SK-N-SH (cell line): ENCODE measurements around the gene CREB3L1. TPM values are rescaled to one million over a fixed set of nuclear protein-coding genes. Genes with fewer than 3 reads are reported as not detected.

Experiments used
- CTCF ChIA-PET: fragments of 300-600, 350-600 bp; formaldehyde crosslinking; extraction: SDS; loops from one replicate; lab custom pipeline; 2021; lab: Yijun Ruan, JAX
- POLR2A ChIA-PET: fragments of 350-600 bp; sonication (Branson Sonifier 250); formaldehyde crosslinking; extraction: SDS; loops from one replicate; lab custom pipeline; 2020; ENCODE audit warnings: antibody characterized with exemption, inconsistent platforms; lab: Yijun Ruan, JAX
- DNase-seq: peaks from one replicate; pipeline ENCODE4 v3.0.0; 2012
- H2AFZ ChIP-seq: fragments of 200-600 bp; sonication (generic); 2 replicates; pipeline ENCODE4 v1.8.1; 2016; ENCODE audit warnings: antibody characterized with exemption, mild to moderate bottlenecking, low read depth
- H3F3A ChIP-seq: fragments of 200-600 bp; sonication (generic); replicated peaks from 2 replicates; pipeline ENCODE3; 2016; ENCODE audit warnings: antibody characterized with exemption, mild to moderate bottlenecking; ENCODE audit not compliant: insufficient read depth
- H3K27ac ChIP-seq, 2 experiments: fragments of 200-500 bp in 1 of 2; fragments of 200-600 bp in 1 of 2; sonication (Bioruptor generic) in 1 of 2; sonication (generic), shearing (Covaris generic) in 1 of 2; 2 replicates each; pipeline versions ENCODE4 v1.5.1 to v1.6.1; 2014 to 2016; ENCODE audit warnings: low read depth in 2 of 2, inconsistent platforms in 1 of 2, low read length in 1 of 2, mild to moderate bottlenecking in 1 of 2, mixed read lengths in 1 of 2
- H3K27me3 ChIP-seq: fragments of 200-600 bp; sonication (generic), shearing (Covaris generic); 2 replicates; pipeline ENCODE4 v1.6.1; 2016; ENCODE audit warnings: mixed run types; ENCODE audit not compliant: insufficient read depth
- H3K36me3 ChIP-seq, 2 experiments: fragments of 200-500 bp in 1 of 2; fragments of 200-600 bp in 1 of 2; sonication (Bioruptor generic) in 1 of 2; sonication (generic) in 1 of 2; replicated peaks in 1 of 2; 2 replicates each; pipeline versions ENCODE3 to v1.5.1; 2014 to 2016; ENCODE audit warnings: low read length in 1 of 2, mild to moderate bottlenecking in 1 of 2; ENCODE audit not compliant: insufficient read depth in 2 of 2, control insufficient read depth in 1 of 2
- H3K4me1 ChIP-seq, 2 experiments: fragments of 200-500 bp in 1 of 2; fragments of 200-600 bp in 1 of 2; sonication (Bioruptor generic) in 1 of 2; sonication (generic), shearing (Covaris generic) in 1 of 2; 2 replicates each; pipeline versions ENCODE4 v1.5.1 to v1.6.1; 2014 to 2016; ENCODE audit warnings: low read depth in 1 of 2, low read length in 1 of 2, mixed run types in 1 of 2; ENCODE audit not compliant: insufficient read depth in 2 of 2, control insufficient read depth in 1 of 2
- H3K4me2 ChIP-seq: fragments of 200-600 bp; sonication (generic), shearing (Covaris generic); 2 replicates; pipeline ENCODE4 v1.6.1; 2017; ENCODE audit warnings: mixed run types
- H3K4me3 ChIP-seq, 2 experiments: fragments of 200-500 bp in 1 of 2; fragments of 200-600 bp in 1 of 2; sonication (Bioruptor generic) in 1 of 2; sonication (generic), shearing (Covaris generic) in 1 of 2; 2 replicates each; pipeline versions ENCODE4 v1.5.1 to v1.8.1; 2014 to 2016; ENCODE audit warnings: low read depth in 2 of 2, inconsistent platforms in 1 of 2, low read length in 1 of 2, mild to moderate bottlenecking in 1 of 2, mixed read lengths in 1 of 2, moderate library complexity in 1 of 2
- H3K79me2 ChIP-seq: fragments of 200-600 bp; sonication (generic); 2 replicates; pipeline ENCODE4 v1.8.1; 2017; ENCODE audit warnings: mild to moderate bottlenecking; ENCODE audit not compliant: insufficient read depth
- H3K9ac ChIP-seq: fragments of 200-600 bp; sonication (generic); 2 replicates; pipeline ENCODE4 v1.6.1; 2017; ENCODE audit warnings: mixed run types
- H3K9me2 ChIP-seq: fragments of 200-600 bp; sonication (generic); 2 replicates; pipeline ENCODE4 v1.6.1; 2017; ENCODE audit warnings: mixed run types
- H3K9me3 ChIP-seq: fragments of 200-600 bp; sonication (generic); 2 replicates; pipeline ENCODE4 v1.6.1; 2017; ENCODE audit warnings: mixed run types, mild to moderate bottlenecking, moderate library complexity
- H4K20me1 ChIP-seq: fragments of 200-600 bp; sonication (generic); 2 replicates; pipeline ENCODE4 v1.6.1; 2017; ENCODE audit warnings: mild to moderate bottlenecking, mixed run types; ENCODE audit not compliant: insufficient read depth
- CTCF ChIP-seq: fragments of 200-600 bp; sonication (generic); IDR thresholded peaks from 2 replicates; pipeline ENCODE4 v1.6.1; 2017; ENCODE audit warnings: antibody characterized with exemption, mild to moderate bottlenecking, moderate library complexity
- MAX ChIP-seq: IDR thresholded peaks from 2 replicates; pipeline ENCODE4 v1.4.0; 2012; ENCODE audit warnings: low read depth
- NRF1 ChIP-seq: IDR thresholded peaks from 2 replicates; pipeline ENCODE4 v1.6.1; 2012; ENCODE audit warnings: low read depth, mild to moderate bottlenecking, low read length
- POLR2AphosphoS5 ChIP-seq: IDR thresholded peaks from 2 replicates; pipeline ENCODE4 v1.6.1; 2012; ENCODE audit warnings: low read depth, low read length
- TAF1 ChIP-seq: IDR thresholded peaks from 2 replicates; pipeline ENCODE4 v1.6.1; 2012; ENCODE audit warnings: low read depth, mild to moderate bottlenecking, low read length, moderate library complexity, borderline replicate concordance
- TEAD4 ChIP-seq: IDR thresholded peaks from 2 replicates; pipeline ENCODE4 v1.4.0; 2012; ENCODE audit warnings: mild to moderate bottlenecking, borderline replicate concordance; ENCODE audit not compliant: insufficient read depth
- USF2 ChIP-seq: fragments of 150-350 bp; IDR thresholded peaks from 2 replicates; pipeline ENCODE4 v1.6.1; 2017; ENCODE audit warnings: antibody characterized with exemption, low read length, low read depth, borderline replicate concordance
- ZBTB33 ChIP-seq: IDR thresholded peaks from 2 replicates; pipeline ENCODE4 v1.4.0; 2012; ENCODE audit warnings: low read depth, borderline replicate concordance
- WGBS: methylation state at CpG from one replicate; pipeline ENCODE4 v1.1.6; 2017; ENCODE audit warnings: low lambda C conversion rate; 5-methylcytosine and 5-hydroxymethylcytosine counted together
- polyA plus RNA-seq, 3 experiments: library from polyadenylated mRNA; depleted of rRNA; stranded (reverse); fragments of >200 nt; gene quantifications; 2 replicates each; pipeline ENCODE4 v1.2.3, GENCODE V29; 2012

CREB3L1 gene
- polyA plus RNA-seq, 1 of the 3 experiments (the other 2 are of a cell fraction): 14.0 TPM

- WGBS: 100% methylated on average over 3 of the region's 3 CpGs
- H3K4me2 ChIP-seq: no peak overlapping the region
Observed at GRCh38 chr11:46307369-46307768, 29.9 kb downstream of the CREB3L1 start.

More at GRCh38 chr11:46307369-46307768, 29.9 kb downstream of the CREB3L1 start:
- Histone ChIP-seq H3K9me2 (no peaks in the 10 kb centered on the region), H4K20me1 (no peaks in the 10 kb centered on the region), H3F3A (peaks cover 19% of the 10 kb centered on the region), H3K4me1 (peaks cover 0 to 2% of the 10 kb centered on the region in 2 experiments; a peak in 1 of 4 replicates), H3K36me3 (peaks cover 5 to 37% of the 10 kb centered on the region in 2 experiments), H3K4me3 (no peak overlapping the region), H3K9ac (no peak overlapping the region), H2AFZ (no peak overlapping the region)
- POLR2A ChIA-PET: interaction anchor here (1.6 kb wide), 1 partner anchor 68 kb away, joined by 4 read pairs; no protein-coding TSS in a partner anchor
- no peak for DNase-seq
- no peak for TF ChIP-seq TEAD4
- TF ChIP-seq USF2: no peak
- no peak for TF ChIP-seq TAF1
- TF ChIP-seq MAX: no peak
- no peak for TF ChIP-seq CTCF
- no peak for TF ChIP-seq NRF1
- no peak for TF ChIP-seq POLR2AphosphoS5
- TF ChIP-seq ZBTB33: no peak
- TF ChIP-seq, all 33 proteins: peak for 0
- no peaks in the 10 kb centered on the region for H3K27me3 ChIP-seq
- CTCF ChIA-PET: interaction anchor here (0.7 to 18.5 kb wide), 21 partner anchors 10 to 444 kb away, joined by 3 to 459 read pairs (median 5); partner anchors contain the start of gene CREB3L1
- H3K79me2 ChIP-seq: peaks cover 59% of the 10 kb centered on the region
- H3K27ac ChIP-seq: no peak overlapping the region
- no peaks in the 10 kb centered on the region for H3K9me3 ChIP-seq
